Psoas muscle (tissue), 8 donors: ENCODE measurements around the gene GRID1. TPM values are rescaled to one million over a fixed set of nuclear protein-coding genes. Genes with fewer than 3 reads are reported as not detected.

ENCODE experiments used
- ATAC-seq, 4 donors: fragments of 200-7000 bp; cut with Tn5 transposase; one replicate each; pipeline ENCODE4 v1.9.1; 2020; ENCODE audit warnings: moderate library complexity in 3 of 4, mild to moderate bottlenecking in 2 of 4
- DNase-seq, 2 donors: peaks; one replicate each; pipeline ENCODE4 v3.0.0-alpha.2; 2020
- H3K27ac ChIP-seq: fragments of 200-600 bp; one replicate; pipeline ENCODE4 v1.8.0; 2022
- H3K27me3 ChIP-seq, 3 donors: fragments of 200-600 bp in 1 of 3; one replicate each; pipeline versions ENCODE4 v1.6.1 to v1.8.0; 2013 to 2022; ENCODE audit warnings: low read length in 2 of 3, mild to moderate bottlenecking in 2 of 3, moderate library complexity in 1 of 3; ENCODE audit not compliant: insufficient read depth in 3 of 3
- H3K36me3 ChIP-seq, 2 donors: fragments of 200-600 bp in 1 of 2; one replicate each; pipeline versions ENCODE4 v1.6.1 to v1.8.0; 2013 to 2022; ENCODE audit warnings: low read depth in 1 of 2, mild to moderate bottlenecking in 1 of 2, moderate library complexity in 1 of 2; ENCODE audit not compliant: insufficient read depth in 1 of 2
- H3K4me1 ChIP-seq: fragments of 200-600 bp; one replicate; pipeline ENCODE4 v1.8.0; 2022
- H3K4me3 ChIP-seq: fragments of 200-600 bp; one replicate; pipeline ENCODE4 v1.8.0; 2022; ENCODE audit warnings: mild to moderate bottlenecking
- H3K9me3 ChIP-seq: fragments of 200-600 bp; one replicate; pipeline ENCODE4 v1.8.0; 2022
- CTCF ChIP-seq: fragments of 200-600 bp; IDR thresholded peaks from one replicate; pipeline ENCODE4 v1.8.0; 2022; ENCODE audit warnings: antibody characterized with exemption
- WGBS, 3 donors: extraction: QIAGEN DNeasy Blood & Tissue Kit; methylation state at CpG; one replicate each; pipeline versions ENCODE4 v1.1.6 to v1.1.7; 2013; 5-methylcytosine and 5-hydroxymethylcytosine counted together
- intact Hi-C, 2 donors: fragments of 100-400 bp; cut with DNase I; formaldehyde crosslinking; loops; one replicate each; pipeline versions ENCODE4 v1.11.0 to v1.14.2; 2022
- polyA plus RNA-seq, 3 donors: library from polyadenylated mRNA; stranded (reverse); fragments of 200-250 nt; gene quantifications; one replicate each; pipeline ENCODE4 v1.2.3, GENCODE V29; 2013
- total RNA-seq, 4 donors: library from RNA; stranded (reverse); fragmentation: NEBNext Ultra II Directional in 2 of 4; extraction: Animal tissue kit (Norgen Biotek cat#: 25700) in 2 of 4; gene quantifications; one replicate each; pipeline versions ENCODE4 v1.2.1 to v1.2.4, GENCODE V29; 2021 to 2023
- donor health status: healthy with polysubstance abuse.
- donor health status: DM: no; HTN: no; CAD: no; lungs with moderate emphysema.
- donor health status: Bipolar disorder and iron deficiency.
- donor health status: healthy.
- donor health status: DM: yes; HTN: yes; CAD: no.
- donor health status: DM: no; HTN: no; CAD: no.
- donor health status: DM: no; HTN: no; CAD: no.
- donor health status: DM: yes; HTN: yes; CAD: no.

Gene GRID1
- total and polyA plus RNA-seq, 7 donors: 0.17 to 0.56 (median 0.24) TPM

- H3K27me3 ChIP-seq: peaks cover 0 to 14% (median 0%) of the 10 kb centered on the region in 3 donors
- DNase-seq (no peak), ATAC-seq (no peak)
- H3K4me3 ChIP-seq: no peak overlapping the region
- no peak overlapping the region for H3K27ac ChIP-seq
- 91 to 95% (median 93%) methylated on average over 3 of the region's 3 CpGs for WGBS, 3 donors
- H3K4me1 ChIP-seq: no peaks in the 10 kb centered on the region
- TF ChIP-seq CTCF: no peak
- no peaks in the 10 kb centered on the region for H3K36me3 ChIP-seq
- intact Hi-C loops: no loop called here
- H3K9me3 ChIP-seq: no peaks in the 10 kb centered on the region
Measured at GRCh38 chr10:86059892-86060291, 306.7 kb downstream of the GRID1 start.

GRCh38 chr10:86058964-86059363 lies 307.6 kb downstream of the GRID1 start:
- ATAC-seq: no peak
- no peaks in the 10 kb centered on the region for H3K4me1 ChIP-seq
- no peaks in the 10 kb centered on the region for H3K9me3 ChIP-seq
- no peaks in the 10 kb centered on the region for H3K36me3 ChIP-seq
- H3K27me3 ChIP-seq: peaks cover 0 to 21% (median 0%) of the 10 kb centered on the region in 3 donors
- no peak for DNase-seq
- intact Hi-C loops: no loop called here
- no peak overlapping the region for H3K27ac ChIP-seq
- no peak for TF ChIP-seq CTCF
- WGBS, 3 donors: 73 to 81% (median 74%) methylated on average over 5 of the region's 5 CpGs
- no peak overlapping the region for H3K4me3 ChIP-seq

- DNase-seq (no peak), ATAC-seq (no peak)
- Histone ChIP-seq H3K27ac (no peak overlapping the region), H3K27me3 (peaks cover 0 to 21% (median 0%) of the 10 kb centered on the region in 3 donors), H3K4me1 (no peaks in the 10 kb centered on the region), H3K9me3 (no peaks in the 10 kb centered on the region), H3K4me3 (no peak overlapping the region), H3K36me3 (no peaks in the 10 kb centered on the region)
- WGBS, 3 donors: 38 to 44% (median 38%) methylated on average over 5 of the region's 5 CpGs
- intact Hi-C loops: no loop called here
- no peak for TF ChIP-seq CTCF
Measured at GRCh38 chr10:86057708-86058107, 308.9 kb downstream of the GRID1 start.

GRCh38 chr10:86056672-86057071 lies 309.9 kb downstream of the GRID1 start:
- Histone ChIP-seq H3K9me3 (no peaks in the 10 kb centered on the region), H3K27me3 (peaks cover 0 to 21% (median 0%) of the 10 kb centered on the region in 3 donors), H3K27ac (no peak overlapping the region), H3K4me3 (no peak overlapping the region), H3K36me3 (no peaks in the 10 kb centered on the region), H3K4me1 (no peaks in the 10 kb centered on the region)
- intact Hi-C loops: no loop called here
- ATAC-seq (no peak), DNase-seq (no peak)
- no peak for TF ChIP-seq CTCF
- 68 to 81% (median 77%) methylated on average over 6 of the region's 6 CpGs for WGBS, 3 donors

GRCh38 chr10:86055928-86056327 lies 310.7 kb downstream of the GRID1 start:
- DNase-seq (no peak), ATAC-seq (no peak)
- Histone ChIP-seq H3K4me3 (no peak overlapping the region), H3K4me1 (no peaks in the 10 kb centered on the region), H3K27ac (no peak overlapping the region), H3K36me3 (no peaks in the 10 kb centered on the region), H3K9me3 (peaks cover 1% of the 10 kb centered on the region), H3K27me3 (peaks cover 0 to 21% (median 0%) of the 10 kb centered on the region in 3 donors)
- intact Hi-C loops: no loop called here
- no peak for TF ChIP-seq CTCF
- 22 to 34% (median 31%) methylated on average over 1 of the region's 1 CpG for WGBS, 3 donors
